ENCODE data around the gene ALPK1.

ALPK1 gene

GRCh38 chr4:112411781-112412550 lies 114.8 kb downstream of the ALPK1 start:
- peak overlapping the region; percentile 1 for H3K4me3 ChIP-seq (ENCODE audit: low read depth, low read length)
- in situ Hi-C loops (cut with HindIII; ENCODE audit: low sequenced_read_pairs): no loop called here
- no peak for TF ChIP-seq CTCF (IDR thresholded peaks at IDR 0.05; ENCODE audit: low read depth, low read length, missing control alignments)
- DNase-seq (ENCODE audit: low read depth): no peak

GRCh38 chr4:112416464-112416863 lies 119.3 kb downstream of the ALPK1 start:
- no peak for TF ChIP-seq CTCF (IDR thresholded peaks at IDR 0.05; ENCODE audit: low read depth, low read length, missing control alignments)
- in situ Hi-C loops (cut with HindIII; ENCODE audit: low sequenced_read_pairs): no loop called here
- DNase-seq (ENCODE audit: low read depth): no peak

GRCh38 chr4:112418092-112418491 lies 120.9 kb downstream of the ALPK1 start:
- TF ChIP-seq CTCF (IDR thresholded peaks at IDR 0.05; ENCODE audit: low read depth, low read length, missing control alignments): no peak
- no peak for DNase-seq (ENCODE audit: low read depth)
- no peak overlapping the region for H3K4me3 ChIP-seq (ENCODE audit: low read depth, low read length)
- in situ Hi-C loops (cut with HindIII; ENCODE audit: low sequenced_read_pairs): no loop called here

More at GRCh38 chr4:112416464-112416863, 119.3 kb downstream of the ALPK1 start:
- H3K4me3 ChIP-seq (ENCODE audit: low read depth, low read length): no peak overlapping the region

- no peak overlapping the region for H3K4me3 ChIP-seq (ENCODE audit: low read depth, low read length)
- no peak for TF ChIP-seq CTCF (IDR thresholded peaks at IDR 0.05; ENCODE audit: low read depth, low read length, missing control alignments)
- in situ Hi-C loops (cut with HindIII; ENCODE audit: low sequenced_read_pairs): no loop called here
- no peak for DNase-seq (ENCODE audit: low read depth)
Observed at GRCh38 chr4:112421911-112422310, 124.7 kb downstream of the ALPK1 start.

GRCh38 chr4:112422644-112423043 lies 125.5 kb downstream of the ALPK1 start:
- no peak for DNase-seq (ENCODE audit: low read depth)
- in situ Hi-C loops (cut with HindIII; ENCODE audit: low sequenced_read_pairs): no loop called here
- TF ChIP-seq CTCF (IDR thresholded peaks at IDR 0.05; ENCODE audit: low read depth, low read length, missing control alignments): no peak
- no peak overlapping the region for H3K4me3 ChIP-seq (ENCODE audit: low read depth, low read length)

GRCh38 chr4:112423591-112423990 lies 126.4 kb downstream of the ALPK1 start:
- TF ChIP-seq CTCF (IDR thresholded peaks at IDR 0.05; ENCODE audit: low read depth, low read length, missing control alignments): no peak
- in situ Hi-C loops (cut with HindIII; ENCODE audit: low sequenced_read_pairs): no loop called here
- DNase-seq (ENCODE audit: low read depth): no peak
- no peak overlapping the region for H3K4me3 ChIP-seq (ENCODE audit: low read depth, low read length)
